PFSK-1 (cell line): ENCODE data around the gene FAM83C.

Experiments
- POLR2AphosphoS5 ChIP-seq: IDR thresholded peaks from 2 replicates; pipeline ENCODE4 v1.6.1; 2012; ENCODE audit warnings: low read depth, mild to moderate bottlenecking, control low read depth, low read length, moderate library complexity
- TAF1 ChIP-seq: IDR thresholded peaks from 2 replicates; pipeline ENCODE4 v1.6.1; 2012; ENCODE audit warnings: low read length, control low read depth, borderline replicate concordance; ENCODE audit not compliant: insufficient read depth
- TF ChIP-seq, protein P1 (sequence below), 2 experiments: IDR thresholded peaks; 2 replicates each; pipeline versions ENCODE4 v1.6.1 to v1.8.0; 2011 to 2012; ENCODE audit warnings: low read depth in 2 of 2, low read length in 2 of 2, control low read depth in 1 of 2, inconsistent platforms in 1 of 2, mild to moderate bottlenecking in 1 of 2, moderate library complexity in 1 of 2; ENCODE audit not compliant: insufficient read depth in 1 of 2

DNA sequence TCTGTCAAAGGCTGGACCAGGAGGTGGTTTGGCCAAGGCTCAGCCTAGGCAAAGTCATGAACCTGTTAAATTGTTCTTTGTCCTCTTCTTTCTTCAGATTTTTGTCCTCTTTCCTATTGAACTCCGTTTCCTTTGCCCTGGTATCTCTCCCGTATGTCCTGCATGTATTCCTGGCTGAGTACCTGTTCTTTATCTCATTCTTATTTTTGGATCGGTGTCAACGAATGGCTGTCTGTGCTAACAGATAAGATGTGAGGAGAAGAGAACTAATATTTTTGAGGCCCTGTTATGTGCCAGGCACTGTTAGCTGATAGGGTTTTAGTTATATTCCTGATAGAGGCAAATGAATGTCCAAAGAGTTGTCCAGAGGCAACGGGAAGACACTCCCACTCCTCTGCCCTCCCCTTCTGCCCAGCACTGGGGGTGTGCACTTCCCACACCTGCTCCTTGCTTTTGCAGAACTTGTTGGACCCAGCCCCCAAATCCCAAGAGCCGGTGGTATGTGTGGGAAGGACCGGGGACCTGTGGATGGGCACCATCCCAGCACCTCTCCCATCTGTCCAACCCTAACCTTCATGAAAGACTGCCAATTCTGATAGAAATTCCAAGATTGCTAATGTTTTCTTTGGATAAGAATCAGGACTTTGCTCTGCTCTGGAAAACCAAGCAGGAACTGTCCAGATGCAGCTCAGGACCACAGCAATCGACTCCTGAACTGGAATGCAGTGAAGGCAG, 34.9 kb downstream of the FAM83C start:
- TF ChIP-seq POLR2AphosphoS5 (no peak), TAF1 (no peak)
- TF ChIP-seq, protein P1, sequence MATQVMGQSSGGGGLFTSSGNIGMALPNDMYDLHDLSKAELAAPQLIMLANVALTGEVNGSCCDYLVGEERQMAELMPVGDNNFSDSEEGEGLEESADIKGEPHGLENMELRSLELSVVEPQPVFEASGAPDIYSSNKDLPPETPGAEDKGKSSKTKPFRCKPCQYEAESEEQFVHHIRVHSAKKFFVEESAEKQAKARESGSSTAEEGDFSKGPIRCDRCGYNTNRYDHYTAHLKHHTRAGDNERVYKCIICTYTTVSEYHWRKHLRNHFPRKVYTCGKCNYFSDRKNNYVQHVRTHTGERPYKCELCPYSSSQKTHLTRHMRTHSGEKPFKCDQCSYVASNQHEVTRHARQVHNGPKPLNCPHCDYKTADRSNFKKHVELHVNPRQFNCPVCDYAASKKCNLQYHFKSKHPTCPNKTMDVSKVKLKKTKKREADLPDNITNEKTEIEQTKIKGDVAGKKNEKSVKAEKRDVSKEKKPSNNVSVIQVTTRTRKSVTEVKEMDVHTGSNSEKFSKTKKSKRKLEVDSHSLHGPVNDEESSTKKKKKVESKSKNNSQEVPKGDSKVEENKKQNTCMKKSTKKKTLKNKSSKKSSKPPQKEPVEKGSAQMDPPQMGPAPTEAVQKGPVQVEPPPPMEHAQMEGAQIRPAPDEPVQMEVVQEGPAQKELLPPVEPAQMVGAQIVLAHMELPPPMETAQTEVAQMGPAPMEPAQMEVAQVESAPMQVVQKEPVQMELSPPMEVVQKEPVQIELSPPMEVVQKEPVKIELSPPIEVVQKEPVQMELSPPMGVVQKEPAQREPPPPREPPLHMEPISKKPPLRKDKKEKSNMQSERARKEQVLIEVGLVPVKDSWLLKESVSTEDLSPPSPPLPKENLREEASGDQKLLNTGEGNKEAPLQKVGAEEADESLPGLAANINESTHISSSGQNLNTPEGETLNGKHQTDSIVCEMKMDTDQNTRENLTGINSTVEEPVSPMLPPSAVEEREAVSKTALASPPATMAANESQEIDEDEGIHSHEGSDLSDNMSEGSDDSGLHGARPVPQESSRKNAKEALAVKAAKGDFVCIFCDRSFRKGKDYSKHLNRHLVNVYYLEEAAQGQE (IDR thresholded peaks at IDR 0.05; ENCODE audit: insufficient read depth in 1 of 2, low read depth in 2 of 2, low read length in 2 of 2), result peak; percentile 34 to 85; a peak in 2 of 4 replicates
